Muscle layer of colon (tissue), 2 donors: ENCODE data around the gene ZYG11B.
"Not testable (repeated sequence)": the region's sequence is repeated elsewhere in the genome, so short reads cannot be mapped to it uniquely, and the experiment has no call there.

ENCODE experiments used
- H3K27ac ChIP-seq: one replicate; pipeline ENCODE4 v1.7.0; 2013; ENCODE audit warnings: low read depth, mild to moderate bottlenecking, low read length, moderate library complexity
- H3K27me3 ChIP-seq, 2 donors: one replicate each; pipeline ENCODE4 v1.7.0; 2013; ENCODE audit warnings: low read length in 2 of 2, mild to moderate bottlenecking in 2 of 2; ENCODE audit not compliant: insufficient read depth in 2 of 2, control insufficient read depth in 1 of 2
- H3K36me3 ChIP-seq: one replicate; pipeline ENCODE4 v1.7.0; 2013; ENCODE audit warnings: mild to moderate bottlenecking, low read length; ENCODE audit not compliant: insufficient read depth
- H3K4me1 ChIP-seq: one replicate; pipeline ENCODE4 v1.7.0; 2013; ENCODE audit warnings: mild to moderate bottlenecking, low read length; ENCODE audit not compliant: insufficient read depth
- H3K4me3 ChIP-seq, 2 donors: one replicate each; pipeline ENCODE4 v1.7.0; 2013; ENCODE audit warnings: low read length in 2 of 2, low read depth in 1 of 2, mild to moderate bottlenecking in 1 of 2, moderate library complexity in 1 of 2
- H3K9ac ChIP-seq: one replicate; pipeline ENCODE4 v1.7.0; 2013; ENCODE audit warnings: low read length
- H3K9me3 ChIP-seq: one replicate; pipeline ENCODE4 v1.7.0; 2013; ENCODE audit warnings: mild to moderate bottlenecking, low read length
- donor health status: abdominal sarcoma.
- donor health status: Adenocarcinoma of cecum.

ZYG11B gene

DNA sequence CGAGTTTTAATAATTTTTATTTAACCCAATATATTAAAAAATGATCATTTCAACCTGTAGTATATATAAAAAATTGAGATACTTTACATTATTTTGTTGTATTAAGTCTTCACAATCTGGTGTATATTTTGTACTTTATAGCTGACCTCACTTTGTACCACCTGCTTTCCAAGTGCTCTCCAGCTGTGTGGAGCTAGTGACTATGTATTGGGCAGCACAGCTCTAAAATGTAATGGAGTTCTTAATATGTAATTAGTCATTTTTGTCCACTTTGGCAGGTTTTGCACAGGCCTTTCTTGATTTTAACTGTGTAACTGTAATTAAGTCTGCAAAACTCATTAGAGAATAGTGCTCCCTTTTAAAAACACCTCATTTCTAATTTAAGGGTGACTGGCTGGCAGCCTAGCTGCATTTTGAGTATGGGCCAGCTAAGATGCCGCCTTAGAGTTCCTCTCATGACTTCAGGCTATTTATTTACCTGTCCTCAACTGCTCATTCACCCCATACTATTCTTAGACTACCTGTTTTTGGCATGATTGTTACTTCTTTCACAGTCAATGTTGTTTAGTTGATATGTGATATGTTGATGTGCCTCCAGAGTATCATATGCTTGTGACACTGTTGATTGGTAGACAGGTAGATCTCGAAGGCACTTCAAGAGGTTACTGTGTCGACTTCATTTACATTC is 43.2 kb downstream of the ZYG11B start:
- Histone ChIP-seq H3K36me3 (no peaks in the 10 kb centered on the region), H3K27me3 (no peaks in the 10 kb centered on the region)

GRCh38 chr1:52771384-52771783 is 45.1 kb downstream of the ZYG11B start:
- Histone ChIP-seq H3K9ac (no peak overlapping the region), H3K27me3 (no peaks in the 10 kb centered on the region), H3K27ac (no peak overlapping the region), H3K36me3 (no peaks in the 10 kb centered on the region), H3K4me3 (no peak overlapping the region), H3K4me1 (no peaks in the 10 kb centered on the region), H3K9me3 (no peaks in the 10 kb centered on the region)

More for the DNA sequence above, 43.2 kb downstream of the ZYG11B start:
- H3K27ac ChIP-seq = no peak overlapping the region
- H3K9ac ChIP-seq = no peak overlapping the region
- no peaks in the 10 kb centered on the region for H3K4me1 ChIP-seq
- H3K9me3 ChIP-seq = no peaks in the 10 kb centered on the region
- no peak overlapping the region for H3K4me3 ChIP-seq

GRCh38 chr1:52786148-52786547 is 59.9 kb downstream of the ZYG11B start:
- H3K4me1 ChIP-seq = no peaks in the 10 kb centered on the region
- no peak overlapping the region for H3K4me3 ChIP-seq
- peaks cover 40% of the 10 kb centered on the region for H3K36me3 ChIP-seq
- no peak overlapping the region for H3K27ac ChIP-seq
- H3K27me3 ChIP-seq = no peaks in the 10 kb centered on the region
- no peak overlapping the region for H3K9ac ChIP-seq
- H3K9me3 ChIP-seq = no peaks in the 10 kb centered on the region

GRCh38 chr1:52790429-52790828 is 64.2 kb downstream of the ZYG11B start:
- not testable (repeated sequence) for H3K27me3 ChIP-seq, H3K9me3 ChIP-seq, H3K9ac ChIP-seq, H3K4me3 ChIP-seq, H3K4me1 ChIP-seq, H3K27ac ChIP-seq
- H3K36me3 ChIP-seq = peaks cover 38% of the 10 kb centered on the region

GRCh38 chr1:52792036-52792435 is 65.8 kb downstream of the ZYG11B start:
- Histone ChIP-seq H3K9ac (no peak overlapping the region), H3K4me3 (no peak overlapping the region), H3K9me3 (no peaks in the 10 kb centered on the region), H3K4me1 (no peaks in the 10 kb centered on the region), H3K27me3 (no peaks in the 10 kb centered on the region), H3K27ac (no peak overlapping the region), H3K36me3 (peaks cover 40% of the 10 kb centered on the region)

DNA sequence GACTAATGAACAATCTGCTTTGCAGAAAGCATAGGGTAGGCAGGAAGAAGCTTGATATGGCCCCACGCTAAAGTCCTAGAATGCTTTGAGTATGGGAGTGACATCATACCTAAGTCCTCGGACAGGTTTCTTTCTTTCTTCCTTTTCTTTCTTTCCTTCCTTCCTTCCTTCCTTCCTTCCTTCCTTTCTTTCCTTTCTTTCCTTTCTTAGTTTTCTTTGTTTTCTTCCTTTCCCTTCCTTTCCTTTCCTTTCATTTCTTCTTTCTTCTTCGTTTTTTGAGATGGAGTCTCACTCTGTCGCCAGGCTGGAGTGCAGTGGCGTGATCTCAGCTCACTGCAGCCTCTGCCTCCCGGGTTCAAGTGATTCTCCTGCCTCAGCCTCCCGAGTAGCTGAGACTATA is 67.5 kb downstream of the ZYG11B start:
- H3K27ac ChIP-seq, H3K9ac ChIP-seq, H3K4me3 ChIP-seq, H3K4me1 ChIP-seq, H3K9me3 ChIP-seq, H3K27me3 ChIP-seq: not testable (repeated sequence)
- peaks cover 48% of the 10 kb centered on the region for H3K36me3 ChIP-seq

GRCh38 chr1:52795464-52795863 is 69.2 kb downstream of the ZYG11B start:
- no peaks in the 10 kb centered on the region for H3K27me3 ChIP-seq
- no peaks in the 10 kb centered on the region for H3K9me3 ChIP-seq
- H3K27ac ChIP-seq = no peak overlapping the region
- peaks cover 33% of the 10 kb centered on the region for H3K36me3 ChIP-seq
- H3K4me1 ChIP-seq = no peaks in the 10 kb centered on the region
- no peak overlapping the region for H3K4me3 ChIP-seq
- no peak overlapping the region for H3K9ac ChIP-seq

DNA sequence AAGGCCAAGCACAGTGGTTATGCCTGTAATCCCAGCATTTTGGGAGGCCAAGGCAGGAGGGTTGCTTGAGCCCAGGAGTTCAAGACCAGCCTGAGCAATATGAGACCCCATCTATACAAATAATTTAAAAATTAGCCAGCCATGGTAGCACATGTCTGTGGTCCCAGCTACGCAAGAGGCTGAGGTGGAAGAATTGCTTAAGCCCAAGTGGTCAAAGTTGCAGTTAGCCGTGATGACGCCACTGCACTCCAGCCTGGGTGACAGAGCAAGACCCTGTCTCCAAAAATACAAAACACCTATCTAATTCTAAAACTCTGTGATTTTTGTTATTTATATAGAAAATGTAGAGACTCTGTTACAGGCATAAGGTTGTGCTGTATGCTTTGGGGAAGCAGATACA is 72.1 kb downstream of the ZYG11B start:
- Histone ChIP-seq H3K4me3 (no peak overlapping the region), H3K27ac (no peak overlapping the region), H3K27me3 (no peaks in the 10 kb centered on the region), H3K9ac (no peak overlapping the region), H3K9me3 (no peaks in the 10 kb centered on the region), H3K4me1 (no peaks in the 10 kb centered on the region), H3K36me3 (peaks cover 25% of the 10 kb centered on the region)

DNA sequence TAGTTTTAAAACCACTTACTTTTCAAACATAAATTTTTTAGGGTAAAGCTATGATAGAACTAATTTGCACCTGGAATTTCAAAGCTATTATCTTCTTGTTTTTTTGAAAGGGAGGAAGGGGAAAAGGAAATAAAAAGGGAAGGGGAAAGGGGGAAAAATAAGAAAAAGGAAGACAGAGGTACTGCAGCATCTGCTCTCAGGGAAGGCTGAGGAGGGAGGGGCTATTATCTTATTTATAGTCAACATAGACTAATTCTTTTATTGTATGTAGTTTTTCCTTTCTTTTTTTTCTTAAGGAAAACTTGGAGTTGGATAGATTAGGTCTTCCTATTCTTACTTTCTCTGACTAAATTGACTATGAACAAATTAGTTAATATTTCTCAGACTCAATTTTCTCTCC is 74.8 kb downstream of the ZYG11B start:
- no peaks in the 10 kb centered on the region for H3K4me1 ChIP-seq
- H3K4me3 ChIP-seq = no peak overlapping the region
- no peak overlapping the region for H3K27ac ChIP-seq
- H3K9me3 ChIP-seq = no peaks in the 10 kb centered on the region
- H3K27me3 ChIP-seq = no peaks in the 10 kb centered on the region
- H3K36me3 ChIP-seq = peaks cover 22% of the 10 kb centered on the region
- no peak overlapping the region for H3K9ac ChIP-seq

- not testable (repeated sequence) for H3K27me3 ChIP-seq, H3K9me3 ChIP-seq, H3K4me1 ChIP-seq, H3K4me3 ChIP-seq, H3K36me3 ChIP-seq, H3K9ac ChIP-seq, H3K27ac ChIP-seq
Measured at GRCh38 chr1:52804083-52804482, 77.8 kb downstream of the ZYG11B start.

DNA sequence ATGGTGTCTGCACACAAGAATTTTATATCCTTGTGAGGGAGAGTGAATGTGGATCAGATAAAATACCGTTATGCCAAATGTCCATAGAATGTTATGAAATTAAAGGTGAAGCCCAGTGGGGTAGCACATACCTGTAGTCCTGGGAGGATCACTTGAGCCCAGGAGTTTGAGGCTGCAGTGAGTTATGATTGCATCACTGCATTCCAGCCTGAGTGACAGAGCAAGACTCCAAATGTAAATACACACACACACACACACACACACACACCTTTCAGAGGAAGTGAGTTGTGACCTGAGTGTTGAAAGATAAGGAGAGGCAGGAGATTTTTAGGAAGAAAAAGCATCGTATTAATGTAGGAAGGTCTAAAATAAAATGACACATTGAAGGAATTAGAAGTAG is 88.2 kb downstream of the ZYG11B start:
- Histone ChIP-seq H3K4me3 (no peak overlapping the region), H3K9me3 (no peaks in the 10 kb centered on the region), H3K9ac (no peak overlapping the region), H3K36me3 (peaks cover 43% of the 10 kb centered on the region), H3K27me3 (no peaks in the 10 kb centered on the region), H3K4me1 (no peaks in the 10 kb centered on the region), H3K27ac (no peak overlapping the region)

DNA sequence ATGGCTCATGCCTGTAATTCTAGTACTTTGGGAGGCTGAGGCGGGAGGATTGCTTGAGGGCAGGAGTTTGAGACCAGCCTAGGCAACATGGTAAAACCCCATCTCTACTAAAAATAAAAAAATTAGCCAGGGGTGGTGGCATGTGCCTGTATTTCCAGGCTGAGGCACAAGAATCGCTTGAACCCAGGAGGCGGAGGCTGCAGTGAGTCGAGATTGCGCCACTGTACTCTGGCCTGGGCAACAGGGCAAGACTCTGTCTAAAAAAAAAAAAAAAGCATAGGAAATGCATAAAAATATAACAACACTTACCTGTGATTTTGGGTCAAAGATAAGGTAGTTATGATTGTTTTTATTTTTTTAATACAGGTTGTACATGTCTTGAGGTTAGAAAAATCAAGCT is 94.6 kb downstream of the ZYG11B start:
- not testable (repeated sequence) for H3K9me3 ChIP-seq, H3K4me1 ChIP-seq, H3K27ac ChIP-seq, H3K27me3 ChIP-seq, H3K9ac ChIP-seq, H3K4me3 ChIP-seq
- H3K36me3 ChIP-seq = peaks cover 34% of the 10 kb centered on the region
